ENCODE measurements around the gene PIK3R6.
"Not testable (repeated sequence)": the region's sequence is repeated elsewhere in the genome, so short reads cannot be mapped to it uniquely, and the experiment has no call there.

PIK3R6 gene

DNA sequence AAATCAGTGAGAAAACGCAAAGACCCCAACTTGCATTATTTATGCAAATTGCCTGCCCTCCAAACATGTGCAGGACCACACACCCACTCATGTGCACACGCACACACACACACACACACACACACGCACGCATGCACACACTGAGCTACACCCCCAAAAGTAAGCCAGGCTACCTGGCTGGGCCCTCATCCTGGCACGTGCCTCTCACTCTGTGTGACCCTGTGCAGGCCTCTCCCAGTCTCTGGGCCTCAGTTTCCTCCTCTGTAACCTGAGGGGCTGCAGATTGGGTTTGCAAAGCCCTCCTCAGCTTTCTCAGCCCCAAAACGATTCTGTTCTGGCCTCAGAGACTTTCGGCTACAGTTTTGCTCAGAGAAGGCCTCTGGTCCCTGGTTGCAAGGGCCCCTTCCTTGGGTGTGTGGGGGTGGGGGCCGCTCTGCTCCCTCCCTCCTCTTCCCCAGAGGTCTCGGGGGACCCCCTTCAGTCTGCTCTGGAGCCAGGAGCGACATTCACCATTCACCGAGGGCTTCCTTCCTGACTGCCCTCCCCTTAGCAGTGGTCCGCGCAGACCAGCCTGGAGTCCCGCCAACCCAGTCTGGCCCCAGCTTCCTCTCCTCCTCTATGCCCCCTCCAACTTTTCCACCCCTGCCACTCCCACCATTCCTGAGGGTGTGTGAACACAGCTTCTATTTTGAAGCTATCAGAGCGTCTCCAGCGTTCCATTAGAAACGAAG is 5.4 kb upstream of the PIK3R6 start:
- no peak for DNase-seq

DNA sequence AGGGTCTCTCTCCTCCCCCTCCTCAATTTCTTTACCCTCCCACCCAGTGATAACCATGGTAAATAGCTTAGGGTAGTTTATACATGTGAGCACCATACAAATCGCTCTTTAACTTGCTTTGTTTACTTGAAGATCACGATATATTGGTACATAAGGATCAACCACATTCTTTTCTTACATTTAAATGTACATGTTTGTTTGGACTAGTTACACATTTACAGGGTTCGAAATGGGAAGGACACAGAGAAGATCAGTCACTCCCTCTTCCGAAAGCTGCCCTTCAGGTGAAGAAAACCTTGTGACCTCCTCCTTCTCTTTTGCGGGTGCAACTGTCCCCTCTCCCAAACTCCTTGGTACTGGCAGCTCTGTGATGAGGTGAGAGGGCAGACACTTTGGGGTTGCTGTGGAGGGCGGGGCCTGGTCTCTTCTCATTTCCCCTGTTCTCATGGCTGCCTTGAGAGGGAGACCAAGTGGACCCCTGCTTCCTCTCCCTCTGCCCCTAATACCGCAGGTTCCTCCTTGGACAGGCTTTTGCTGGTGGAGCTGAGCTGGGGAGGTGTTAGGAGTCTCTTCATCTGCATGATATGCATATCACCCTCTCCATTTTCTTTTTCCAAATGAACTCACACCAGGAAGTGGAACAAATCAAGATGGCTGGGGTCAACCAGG is 4.7 kb upstream of the PIK3R6 start:
- DNase-seq = no peak

DNA sequence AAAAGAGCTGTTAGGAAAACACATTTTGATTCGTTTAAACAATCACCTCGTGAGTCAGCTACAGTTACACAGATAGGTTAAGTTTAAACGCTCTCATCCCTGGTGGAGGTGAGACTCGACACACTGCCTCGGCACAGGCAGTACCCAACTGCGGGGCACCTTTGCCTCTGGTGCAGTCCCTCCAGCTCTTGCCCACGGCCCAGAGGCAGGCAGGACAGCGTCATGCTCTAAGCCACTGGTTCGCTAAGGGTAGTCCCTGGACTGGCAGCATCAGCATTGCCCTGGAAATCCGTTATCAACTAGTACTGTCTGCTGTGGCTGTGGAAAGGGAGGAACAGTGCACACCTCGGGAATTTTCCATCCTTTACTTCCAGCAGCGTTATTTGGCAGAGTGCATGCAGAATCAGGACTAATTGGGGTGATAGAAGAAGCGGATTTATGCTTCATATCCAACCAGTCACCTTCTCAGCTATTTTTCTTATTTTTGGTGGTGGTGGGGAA is 3.7 kb upstream of the PIK3R6 start:
- DNase-seq = no peak

DNA sequence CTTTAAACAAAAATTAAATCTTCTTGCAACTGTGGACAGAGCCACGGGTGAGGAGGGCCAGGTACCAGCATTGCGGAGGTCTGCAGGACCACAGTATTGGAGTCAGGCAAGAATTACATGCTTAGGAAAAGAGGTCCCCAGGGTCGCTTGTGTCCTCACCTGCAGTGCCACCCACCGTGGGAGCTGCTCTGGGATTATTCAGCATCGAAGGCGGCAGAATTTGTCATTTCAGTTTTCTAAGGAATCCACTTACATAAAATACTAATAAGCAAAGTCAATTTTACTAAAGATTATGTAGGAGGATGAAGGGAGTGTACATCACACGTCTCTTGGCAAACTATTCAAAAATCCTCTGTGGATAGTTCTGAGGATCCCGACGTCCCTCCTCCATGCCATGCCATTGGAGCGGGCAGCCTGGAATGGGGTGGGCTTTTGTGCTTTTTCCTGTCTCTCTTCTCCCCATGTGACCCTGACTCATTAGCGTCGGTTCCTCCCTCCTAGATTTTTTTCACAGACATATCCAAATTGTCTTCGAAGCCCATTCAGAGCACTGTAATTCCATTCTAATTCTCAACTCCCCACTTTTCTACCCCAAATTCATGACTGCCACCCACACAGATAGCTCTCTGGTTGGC is 3.0 kb upstream of the PIK3R6 start:
- no peak for DNase-seq

DNA sequence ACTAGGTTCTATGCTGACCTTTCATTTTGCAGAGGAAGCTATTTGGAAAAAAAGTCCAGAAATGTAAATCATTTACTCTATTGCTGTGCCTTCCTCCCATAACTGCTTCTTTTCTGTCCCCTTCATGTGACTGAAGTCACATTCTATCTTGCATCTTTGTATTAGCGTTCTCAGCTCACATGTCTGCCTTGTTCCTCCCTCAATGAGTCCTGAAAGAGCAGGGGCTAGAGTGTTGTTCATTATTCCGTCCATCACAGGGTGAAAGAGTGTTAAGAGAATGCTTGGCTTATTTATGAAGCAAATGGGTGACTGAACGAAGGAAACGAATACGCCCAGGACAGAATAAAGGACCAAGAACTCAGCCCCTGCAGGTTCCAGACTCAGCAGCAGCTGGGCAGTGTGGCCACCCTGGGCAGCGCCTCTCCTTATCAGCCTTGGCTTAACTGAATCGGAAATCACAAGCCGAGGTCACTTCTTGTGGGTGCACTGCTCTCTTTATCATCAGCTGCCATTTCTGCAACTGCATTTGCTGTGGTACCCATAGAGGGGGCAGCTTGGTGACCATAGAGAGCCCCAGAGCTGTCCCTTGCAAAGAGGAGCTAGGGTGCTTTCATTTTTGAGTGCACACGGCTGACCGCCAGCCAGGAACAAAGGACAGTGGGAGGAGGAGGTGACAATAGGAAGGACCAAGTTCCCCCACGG is 1.8 kb upstream of the PIK3R6 start:
- DNase-seq = no peak

DNA sequence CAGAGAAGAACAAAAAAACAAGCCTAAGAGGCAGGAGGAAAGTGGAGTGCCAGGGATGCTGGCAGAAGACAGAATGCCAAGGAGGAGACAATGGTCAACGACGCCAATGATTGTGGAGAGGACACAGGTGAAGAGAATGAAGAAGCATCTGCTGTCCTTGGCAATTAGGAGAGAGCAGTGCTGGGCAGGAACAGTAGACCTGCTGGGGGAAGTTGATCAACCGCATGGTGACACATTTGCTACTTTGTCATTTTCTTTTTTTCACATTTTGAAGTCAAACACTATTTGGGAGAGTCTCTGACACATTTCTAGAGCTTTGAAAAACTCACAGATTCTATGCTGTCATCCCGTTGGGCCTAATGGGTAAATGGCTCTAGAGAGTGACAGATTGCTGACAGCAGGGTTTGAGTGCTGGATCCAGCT is 1.1 kb upstream of the PIK3R6 start:
- no peak for DNase-seq

DNA sequence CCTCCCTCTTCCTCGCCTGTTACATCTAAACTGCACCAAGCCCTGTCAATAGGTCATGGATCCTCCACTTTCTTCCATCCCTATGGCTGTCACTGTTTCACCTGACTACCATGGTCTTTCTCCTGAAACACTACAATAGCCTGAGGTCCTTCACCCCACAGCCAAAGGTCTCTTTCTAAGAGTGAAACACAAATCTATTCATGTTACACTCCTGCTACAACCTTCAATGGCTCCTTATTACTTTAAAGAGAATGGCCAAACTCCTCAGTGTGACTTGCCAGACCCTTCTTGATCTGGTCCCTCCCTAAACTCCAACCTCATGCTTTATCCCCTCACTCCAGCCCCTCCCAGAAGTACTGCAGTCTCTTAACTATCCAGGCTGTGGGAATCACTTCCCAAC is 618 bp upstream of the PIK3R6 start:
- no peak for DNase-seq

DNA sequence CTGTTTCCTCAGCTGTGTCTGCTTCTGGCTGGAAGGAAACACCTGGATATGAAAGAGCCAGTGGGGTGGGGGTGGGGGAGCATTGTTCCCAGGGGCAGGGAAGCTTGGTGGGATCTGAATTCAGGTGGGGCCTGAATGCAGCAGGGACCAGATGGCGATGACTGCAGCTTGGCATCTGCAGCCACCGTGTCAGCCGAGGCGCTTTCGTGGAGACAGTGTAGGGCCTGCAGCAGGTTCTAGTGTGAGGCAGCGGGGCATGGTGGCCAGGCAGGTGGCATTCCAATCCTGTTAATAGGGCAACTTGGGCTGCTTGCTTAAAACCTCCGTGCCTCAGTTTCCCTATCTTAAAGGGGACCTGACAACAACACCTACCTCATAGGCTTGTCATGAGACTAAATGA is 1.7 kb downstream of the PIK3R6 start:
- DNase-seq = no peak

DNA sequence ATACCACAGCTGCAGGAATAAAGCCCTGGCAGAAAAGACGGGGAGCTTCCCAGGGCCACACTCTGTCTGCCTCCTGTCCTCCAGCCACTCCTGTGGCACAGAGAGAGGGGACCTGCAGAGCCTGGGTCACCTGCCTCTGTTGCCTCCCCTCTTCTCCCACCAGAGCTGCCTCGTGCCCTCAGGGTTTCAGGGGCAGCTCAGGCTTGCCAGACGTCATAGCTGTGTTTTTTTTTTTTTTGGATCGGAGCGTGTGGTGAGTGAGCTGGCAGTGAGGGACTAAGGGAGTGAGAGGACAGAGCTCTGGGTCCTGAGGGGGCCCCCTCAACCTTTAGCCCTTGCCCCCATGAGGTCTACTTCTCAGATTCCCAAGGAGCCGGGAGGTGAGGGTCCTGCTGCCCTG is 2.1 kb downstream of the PIK3R6 start:
- DNase-seq = no peak

DNA sequence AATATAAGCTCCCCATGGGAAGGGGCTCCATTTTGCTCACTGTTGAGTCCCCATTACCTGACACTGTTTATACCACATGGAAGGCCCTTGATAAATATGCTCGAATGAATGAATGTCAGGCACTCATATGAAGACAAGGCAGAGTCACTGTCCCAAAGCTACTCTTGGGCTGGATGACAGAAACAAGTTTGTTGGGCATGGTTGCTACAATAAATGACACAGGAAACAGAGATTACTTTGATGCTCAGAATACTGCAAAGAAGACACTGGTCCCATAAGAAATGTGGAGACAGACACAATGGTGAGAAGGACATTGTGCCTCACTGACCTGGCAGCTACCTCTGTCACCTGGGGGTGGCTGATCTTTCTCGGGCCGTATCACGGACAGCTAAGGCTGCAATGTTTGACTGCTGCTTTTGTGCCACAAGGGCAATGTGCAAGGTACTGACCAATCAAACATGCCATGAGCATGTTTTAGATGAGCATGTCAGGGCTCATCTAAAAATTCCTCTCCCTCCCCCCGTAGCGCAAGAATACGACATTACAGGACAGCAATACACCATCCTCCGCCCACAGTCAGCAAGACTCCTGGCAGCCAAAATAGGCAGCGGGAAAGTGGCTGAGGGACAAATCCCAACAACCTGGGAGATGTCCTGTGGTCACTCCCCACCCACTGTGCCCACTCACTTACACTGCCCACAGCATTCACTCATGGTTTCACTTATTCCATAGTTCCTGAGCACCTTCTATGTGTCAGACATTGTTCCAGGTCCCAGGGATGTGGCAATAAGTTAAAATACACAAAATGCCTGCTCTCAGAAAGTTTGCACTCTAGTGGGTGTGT is 5.0 kb downstream of the PIK3R6 start:
- DNase-seq = no peak

DNA sequence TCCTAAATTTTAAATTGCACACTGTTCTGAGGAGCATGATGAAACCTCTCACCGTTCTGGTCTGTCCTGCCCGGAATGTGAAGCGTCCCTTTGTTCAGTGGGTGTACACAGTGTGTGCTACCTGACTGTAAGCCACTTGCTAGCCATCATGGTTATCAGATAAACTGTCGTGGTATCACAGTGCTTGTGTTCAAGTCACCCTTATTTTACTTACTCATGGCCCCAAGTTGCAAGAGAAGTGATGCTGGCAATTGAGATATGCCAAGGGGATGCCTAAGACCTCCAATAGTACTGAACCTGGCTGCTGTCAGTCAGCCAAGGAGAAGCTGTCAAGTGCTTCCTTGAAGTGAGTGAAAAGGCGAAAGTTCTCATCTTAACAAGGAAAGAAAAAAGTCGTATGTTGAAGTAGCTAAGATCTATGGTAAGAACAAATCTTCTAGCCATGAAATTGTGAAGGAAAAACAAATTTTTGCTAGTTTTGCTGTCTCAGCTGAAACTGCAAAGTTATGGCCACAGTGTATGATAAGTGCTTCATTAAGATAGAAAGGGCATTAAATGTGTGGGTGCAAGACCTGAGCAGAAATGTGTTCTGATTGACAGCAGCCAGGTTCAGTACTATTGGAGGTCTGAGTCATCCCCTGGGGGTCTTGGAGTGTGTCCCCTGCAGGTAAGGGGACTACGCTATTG is 5.8 kb downstream of the PIK3R6 start:
- no peak for DNase-seq

DNA sequence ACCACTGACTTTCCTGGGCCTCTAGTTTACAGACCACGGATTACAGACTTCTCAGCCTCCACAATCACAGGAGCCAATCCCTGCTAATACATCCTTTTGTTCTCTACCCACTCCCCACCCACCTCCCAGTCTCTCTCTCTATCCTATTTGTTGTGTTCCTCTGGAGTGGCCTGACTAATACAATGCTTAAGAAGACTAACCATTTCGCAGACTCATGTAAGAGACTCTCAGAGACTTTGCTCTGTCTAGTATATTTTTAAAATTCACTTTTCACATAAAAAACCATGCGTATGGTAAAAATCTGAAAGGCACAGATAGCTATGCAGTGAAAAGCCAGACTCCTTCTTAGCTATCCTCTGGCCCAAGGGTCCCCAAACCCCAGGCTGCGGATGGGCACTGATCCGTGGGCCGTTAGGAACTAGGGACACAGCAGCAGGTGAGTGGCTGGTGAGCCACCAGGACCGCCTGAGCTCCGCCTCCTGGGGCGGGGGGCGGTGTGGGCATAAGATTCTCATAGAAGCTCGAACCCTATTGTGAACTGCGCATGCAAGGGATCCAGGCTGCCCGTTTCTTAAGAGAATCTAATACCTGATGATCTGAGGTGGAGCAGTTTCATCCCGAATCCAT is 7.6 kb downstream of the PIK3R6 start:
- no peak for DNase-seq

DNA sequence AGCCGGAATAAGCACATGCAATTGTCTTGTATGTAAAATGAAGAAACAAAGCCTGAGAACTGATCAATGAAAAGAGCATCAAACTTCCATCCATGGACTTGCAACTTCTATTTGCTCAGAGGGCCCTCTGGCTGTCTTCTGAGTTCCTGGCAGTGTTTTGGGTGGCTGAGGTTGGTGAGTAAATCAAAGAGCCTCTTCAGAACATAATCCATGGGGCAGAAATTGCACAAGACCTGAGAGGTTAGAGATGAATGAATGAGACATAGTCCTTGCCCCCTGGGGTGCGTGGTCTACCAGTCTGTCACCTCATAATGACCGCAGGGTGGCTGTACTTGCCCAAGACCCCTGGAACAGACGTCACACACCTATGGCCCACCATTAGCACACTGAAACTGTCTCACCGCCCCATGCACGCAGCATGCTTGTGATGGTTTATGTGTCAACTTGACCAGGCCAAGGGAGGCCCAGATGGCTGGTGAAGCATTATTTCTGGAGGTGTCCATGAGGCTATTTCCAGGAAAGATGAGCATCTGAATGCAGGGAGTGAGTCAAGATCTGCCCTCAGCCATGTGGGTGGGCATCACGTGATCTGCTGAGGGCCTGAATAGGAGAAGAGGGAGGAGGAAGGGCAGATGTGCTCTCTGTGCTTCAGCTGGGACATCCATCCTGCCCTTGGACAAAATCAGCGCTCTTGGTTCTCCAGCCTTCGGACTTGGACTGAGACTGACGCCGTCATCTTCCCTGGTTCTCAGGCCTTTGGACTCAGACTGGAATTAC is 8.3 kb downstream of the PIK3R6 start:
- no peak for DNase-seq

DNA sequence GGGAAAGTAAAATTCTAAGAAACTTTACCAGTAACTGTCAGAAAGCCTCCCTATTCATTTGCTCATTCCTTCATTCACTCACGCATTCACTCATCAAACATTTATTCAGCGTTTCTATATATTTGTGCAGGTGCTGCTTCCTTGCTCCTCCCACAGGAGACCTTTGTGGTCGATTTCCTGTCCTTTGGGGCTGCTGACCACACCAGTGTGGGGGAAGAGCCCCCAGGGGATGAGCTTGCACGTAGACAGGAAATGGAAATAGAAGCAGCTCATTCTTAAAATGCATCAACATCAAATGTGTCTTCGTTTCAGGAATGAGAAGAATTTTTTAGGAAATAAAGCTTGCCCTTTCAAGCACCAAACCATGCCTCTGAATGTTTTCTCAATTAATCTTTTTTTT is 9.6 kb downstream of the PIK3R6 start:
- no peak for DNase-seq

DNA sequence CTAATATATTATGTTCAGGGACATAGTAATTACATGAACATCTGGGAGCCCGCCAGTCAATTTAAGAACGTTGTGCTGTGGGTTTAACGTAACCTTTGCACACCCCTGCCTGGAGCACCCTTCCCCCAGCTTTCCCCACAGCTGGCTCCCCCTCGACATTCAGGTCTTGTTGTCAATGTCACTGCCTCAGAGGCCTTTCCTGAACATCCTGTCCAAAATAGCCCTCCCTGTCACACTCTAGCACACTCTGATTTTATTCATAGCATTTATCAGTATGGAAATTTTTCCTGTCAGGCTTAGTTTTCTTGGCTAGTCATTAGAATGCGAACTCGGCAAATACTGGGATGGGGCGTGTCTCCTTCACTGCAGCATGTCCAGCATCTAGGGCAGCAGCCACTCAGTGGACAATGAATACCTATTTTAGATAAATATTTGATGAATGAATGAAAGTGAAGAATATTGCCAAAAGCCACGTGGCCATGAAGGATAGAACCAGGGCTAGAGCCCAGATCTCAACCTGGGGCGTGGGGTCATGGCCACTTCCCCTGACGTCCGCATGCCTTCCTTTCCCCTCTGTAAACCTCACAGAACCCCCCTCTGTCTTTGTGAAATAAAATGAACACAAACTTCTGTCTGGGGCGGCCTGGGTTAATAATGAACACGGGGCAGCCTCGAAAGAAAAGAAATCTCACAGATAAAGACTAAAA is 10.5 kb downstream of the PIK3R6 start:
- no peak for DNase-seq

DNA sequence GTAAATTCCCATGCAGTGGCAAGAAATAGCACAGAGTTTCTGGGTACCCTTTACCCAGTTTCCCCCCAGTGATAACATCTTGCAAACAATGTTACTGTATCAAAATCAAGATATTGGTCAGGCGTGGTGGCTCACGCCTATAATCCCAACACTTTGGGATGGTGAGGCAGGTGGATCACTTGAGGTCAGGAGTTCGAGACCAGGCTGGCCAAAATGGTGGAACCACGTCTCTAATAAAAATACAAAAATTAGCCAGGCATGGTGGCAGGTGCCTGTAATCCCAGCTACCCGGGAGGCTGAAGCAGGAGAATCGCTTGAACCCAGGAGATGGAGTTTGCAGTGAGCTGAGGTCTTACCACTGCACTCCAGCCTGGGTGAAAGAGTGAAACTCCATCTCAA is 11.3 kb downstream of the PIK3R6 start:
- DNase-seq = not testable (repeated sequence)

DNA sequence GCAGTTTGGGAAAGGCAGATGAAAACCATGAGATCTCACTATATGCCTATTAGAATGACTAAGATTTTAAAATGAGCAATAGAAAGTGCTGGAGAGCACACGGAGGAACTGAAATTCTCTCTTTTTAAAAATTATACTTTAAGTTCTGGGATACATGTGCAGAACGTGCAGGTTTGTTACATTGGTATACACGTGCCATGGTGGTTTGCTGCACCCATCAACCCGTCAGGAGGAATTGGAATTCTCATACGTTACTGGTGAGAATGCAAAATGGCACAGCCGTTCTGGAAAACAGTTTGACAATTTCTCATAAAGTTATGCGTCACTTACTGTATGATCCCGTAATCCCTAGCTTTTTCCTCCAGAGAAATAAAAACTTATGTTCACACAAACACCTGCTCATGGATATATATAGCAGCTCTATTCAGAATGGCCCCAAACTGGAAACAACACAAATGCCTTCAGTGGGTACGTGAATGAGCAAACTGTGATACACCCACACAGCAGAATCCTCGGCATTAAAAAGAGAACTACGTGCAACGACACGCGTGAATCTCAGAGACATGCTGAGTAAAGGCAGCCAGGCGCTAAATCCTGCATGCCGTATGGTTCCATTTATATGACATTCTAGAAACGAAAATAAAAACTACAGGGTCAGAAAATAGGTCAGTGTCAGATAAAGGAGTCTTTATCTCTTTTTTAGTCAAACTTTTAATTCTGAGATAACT is 11.8 kb downstream of the PIK3R6 start:
- no peak for DNase-seq

DNA sequence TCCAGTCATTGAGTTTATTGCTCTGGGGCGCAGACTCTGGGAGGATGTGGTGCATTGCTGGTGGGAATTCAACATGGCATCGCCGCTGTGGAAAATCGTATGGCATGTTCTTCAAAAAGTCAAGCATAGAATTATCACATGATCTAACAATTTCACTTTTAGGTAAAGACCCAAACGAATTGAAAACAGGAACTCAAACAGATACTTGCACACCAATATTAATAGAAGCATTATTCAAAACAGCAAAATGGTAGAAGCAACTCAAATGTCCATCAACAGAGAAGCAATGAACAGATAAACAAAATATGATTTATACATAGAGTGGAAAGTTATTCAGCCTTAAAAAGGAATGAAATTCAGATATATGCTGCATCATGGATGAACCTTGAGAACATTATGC is 15.9 kb downstream of the PIK3R6 start:
- no peak for DNase-seq
